Measurements from ENCODE around the gene PVR.

DNA sequence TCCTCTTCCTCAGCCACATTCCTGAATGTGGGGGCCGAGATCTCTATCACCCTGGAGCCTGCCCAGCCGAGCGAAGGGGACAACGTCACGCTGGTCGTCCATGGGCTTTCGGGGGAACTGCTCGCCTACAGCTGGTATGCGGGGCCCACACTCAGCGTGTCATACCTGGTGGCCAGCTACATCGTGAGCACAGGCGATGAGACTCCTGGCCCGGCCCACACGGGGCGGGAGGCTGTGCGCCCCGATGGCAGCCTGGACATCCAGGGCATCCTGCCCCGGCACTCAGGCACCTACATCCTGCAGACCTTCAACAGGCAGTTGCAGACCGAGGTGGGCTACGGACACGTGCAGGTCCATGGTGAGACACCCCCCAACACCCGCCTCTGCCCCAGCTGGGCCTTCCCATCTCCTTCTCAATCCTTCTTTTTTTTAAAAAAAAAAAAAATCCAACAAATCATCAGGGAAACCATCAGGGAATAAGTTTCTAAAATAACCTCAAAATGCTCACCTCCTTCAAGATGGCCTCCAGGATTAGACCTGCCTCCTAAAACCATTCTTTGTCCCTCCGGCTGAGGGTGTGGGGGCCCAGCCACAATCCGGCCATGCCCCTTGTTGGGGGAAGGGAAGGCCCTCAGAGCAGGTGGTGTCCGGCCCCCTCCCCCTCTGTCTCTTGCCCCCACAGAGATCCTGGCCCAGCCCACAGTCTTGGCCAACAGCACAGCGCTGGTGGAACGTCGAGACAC lies 59.8 kb downstream of the PVR start:
- TF ChIP-seq CTCF (IDR thresholded peaks at IDR 0.05), result no peak
- TF ChIP-seq POLR2AphosphoS5 (IDR thresholded peaks at IDR 0.05; ENCODE audit: low read depth, low read length), result no peak

Measured in Panc1 (cell line).